HepG2 (cell line): Measurements from ENCODE around the gene CCDC117. TPM values are rescaled to one million over a fixed set of nuclear protein-coding genes. Genes with fewer than 3 reads are reported as not detected.

Experiments used
- CHD4 ChIP-seq: fragments of 200-600 bp; sonication (generic); IDR thresholded peaks from 2 replicates; pipeline ENCODE4 v1.7.0; 2017; ENCODE audit warnings: mild to moderate bottlenecking, low read length, borderline replicate concordance
- HOXA5 ChIP-seq: sonication (generic); formaldehyde crosslinking; IDR thresholded peaks from 2 replicates; pipeline ENCODE4 v1.4.0; 2020; ENCODE audit warnings: missing genetic modification reagents
- KIAA2018 ChIP-seq: sonication (generic); formaldehyde crosslinking; IDR thresholded peaks from 2 replicates; pipeline ENCODE4 v1.5.0; 2020; ENCODE audit warnings: mild to moderate bottlenecking, missing genetic modification reagents, borderline replicate concordance
- SCMH1 ChIP-seq: sonication (generic); formaldehyde crosslinking; IDR thresholded peaks from 2 replicates; pipeline ENCODE4 v1.9.0; 2021; ENCODE audit warnings: missing genetic modification reagents, mild to moderate bottlenecking, borderline replicate concordance
- SMARCE1 ChIP-seq: fragments of 450-650 bp; IDR thresholded peaks from 2 replicates; pipeline ENCODE4 v1.6.1; 2017; ENCODE audit warnings: borderline replicate concordance
- TIGD3 ChIP-seq: sonication (generic); formaldehyde crosslinking; IDR thresholded peaks from 2 replicates; pipeline ENCODE4 v1.5.1; 2020; ENCODE audit warnings: mild to moderate bottlenecking, missing genetic modification reagents, borderline replicate concordance
- WIZ ChIP-seq: sonication (generic); formaldehyde crosslinking; IDR thresholded peaks from 2 replicates; pipeline ENCODE4 v1.5.1; 2020; ENCODE audit warnings: mild to moderate bottlenecking, missing genetic modification reagents
- ZKSCAN8 ChIP-seq: IDR thresholded peaks from 2 replicates; pipeline ENCODE4 v1.6.1; 2016; ENCODE audit warnings: borderline replicate concordance, missing genetic modification reagents, missing compliant biosample characterization
- ZNF205 ChIP-seq: IDR thresholded peaks from 2 replicates; pipeline ENCODE4 v1.6.1; 2018; ENCODE audit warnings: missing biosample characterization, missing genetic modification reagents
- ZNF280B ChIP-seq: sonication (generic); formaldehyde crosslinking; IDR thresholded peaks from 2 replicates; pipeline ENCODE4 v1.5.0; 2020; ENCODE audit warnings: missing genetic modification reagents, mild to moderate bottlenecking, borderline replicate concordance
- ZNF292 ChIP-seq: sonication (generic); formaldehyde crosslinking; IDR thresholded peaks from 2 replicates; pipeline ENCODE4 v1.8.1; 2022; ENCODE audit warnings: mild to moderate bottlenecking, low read depth, missing genetic modification reagents, borderline replicate concordance
- ZNF354B ChIP-seq: sonication (generic); formaldehyde crosslinking; IDR thresholded peaks from 2 replicates; pipeline ENCODE4 v1.8.0; 2022; ENCODE audit warnings: mild to moderate bottlenecking, missing genetic modification reagents
- ZNF770 ChIP-seq: sonication (generic); formaldehyde crosslinking; IDR thresholded peaks from 2 replicates; pipeline ENCODE4 v1.5.0; 2020; ENCODE audit warnings: mild to moderate bottlenecking, missing genetic modification reagents
- ZNF773 ChIP-seq: sonication (generic); formaldehyde crosslinking; IDR thresholded peaks from 2 replicates; pipeline ENCODE4 v1.4.0; 2020; ENCODE audit warnings: missing genetic modification reagents, borderline replicate concordance
- ZSCAN31 ChIP-seq: sonication (generic); formaldehyde crosslinking; IDR thresholded peaks from 2 replicates; pipeline ENCODE4 v1.5.0; 2020; ENCODE audit warnings: low read depth, mild to moderate bottlenecking, missing genetic modification reagents
- polyA plus RNA-seq, 8 experiments: library from polyadenylated mRNA; depleted of rRNA in 3 of 8; stranded (reverse) in 7 of 8; unstranded in 1 of 8; fragments of >200 nt; fragmentation: Illumina TruSeq in 4 of 8; extraction: Trizol in 4 of 8; gene quantifications; 2 replicates each; pipeline versions ENCODE4 v1.2.1 to v1.2.3, GENCODE V29; 2011 to 2016; ENCODE audit warnings: low read depth in 4 of 8, missing spikeins in 1 of 8, mixed read lengths in 1 of 8; ENCODE audit not compliant: insufficient read depth in 1 of 8
- total RNA-seq, 5 experiments: library from RNA; depleted of rRNA; stranded (reverse); fragments of >200 nt; fragmentation: Illumina TruSeq; extraction: Trizol; gene quantifications; 2 replicates each; pipeline ENCODE4 v1.2.3, GENCODE V29; 2016; ENCODE audit warnings: low read depth in 1 of 5

Gene CCDC117
- total and polyA plus RNA-seq, 2 of the 13 experiments (the other 11 are each of a cell fraction or from before 2014, with no cell fraction given) = 12.6 to 34.2 TPM

- no peak for TF ChIP-seq TIGD3 (CRISPR knock-in tag)
- no peak for TF ChIP-seq ZNF292 (CRISPR knock-in tag)
- TF ChIP-seq ZNF280B (CRISPR knock-in tag) = no peak
- no peak for TF ChIP-seq KIAA2018
- peak; percentile 66; the same call in 1 of the 2 replicates for TF ChIP-seq HOXA5 (CRISPR knock-in tag)
- no peak for TF ChIP-seq ZKSCAN8 (CRISPR knock-in tag)
- TF ChIP-seq ZNF205 (CRISPR knock-in tag) = 0 out of 2 replicates have a peak, but pooled peaks have one; percentile 35
- TF ChIP-seq CHD4 = no peak
- no peak for TF ChIP-seq ZNF770 (CRISPR knock-in tag)
- no peak; the same call in 1 of the 2 replicates for TF ChIP-seq ZNF773 (CRISPR knock-in tag)
- no peak for TF ChIP-seq SCMH1
- no peak for TF ChIP-seq SMARCE1
- TF ChIP-seq ZNF354B (CRISPR knock-in tag) = no peak
- peak; percentile 44 for TF ChIP-seq ZSCAN31 (CRISPR knock-in tag)
- no peak for TF ChIP-seq WIZ (CRISPR knock-in tag)
These were observed at the start of gene CCDC117 (continued) for GRCh38 chr22:28772633-28773460.
